HG03039 (cell line): ENCODE measurements around the gene ZNF366.

Source experiments
- ATAC-seq: cut with Tn5 transposase; IDR thresholded peaks from one replicate; pipeline ENCODE4 v1.9.1; 2021; ENCODE audit warnings: mild to moderate bottlenecking, moderate library complexity; ENCODE audit not compliant: unreplicated experiment

Gene ZNF366

DNA sequence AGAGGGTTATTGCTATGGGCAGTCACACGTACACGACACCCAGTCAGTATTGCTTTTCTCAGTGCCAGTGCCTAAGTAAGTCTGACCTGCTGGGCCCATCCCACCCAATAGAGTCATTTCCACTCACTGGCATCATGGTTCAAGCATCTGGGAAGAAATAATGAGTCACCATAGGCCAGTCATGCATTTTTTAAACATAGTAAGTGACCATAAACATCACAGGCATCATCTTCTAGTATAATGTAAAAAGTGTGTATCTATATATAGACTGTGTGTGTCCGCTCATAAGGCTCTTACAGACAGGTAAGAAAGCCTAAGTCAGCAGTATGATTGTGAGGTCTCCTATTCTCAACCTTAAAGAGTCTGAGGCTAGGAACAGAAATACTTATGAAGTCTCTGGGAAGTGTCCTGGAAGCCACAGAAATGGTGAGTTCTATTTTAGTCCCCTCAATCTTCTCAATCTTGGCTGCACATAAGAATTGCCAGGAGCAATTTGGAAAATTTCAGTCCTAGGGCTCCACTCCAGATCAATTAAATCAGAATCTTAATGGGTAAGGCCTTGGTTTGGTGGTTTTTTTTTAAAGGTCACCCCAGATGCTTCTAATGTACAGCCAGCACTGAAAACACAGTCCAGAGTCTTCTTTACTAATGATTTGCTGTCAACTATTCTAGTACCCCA is 65.2 kb downstream of the ZNF366 start:
- no peak for ATAC-seq

DNA sequence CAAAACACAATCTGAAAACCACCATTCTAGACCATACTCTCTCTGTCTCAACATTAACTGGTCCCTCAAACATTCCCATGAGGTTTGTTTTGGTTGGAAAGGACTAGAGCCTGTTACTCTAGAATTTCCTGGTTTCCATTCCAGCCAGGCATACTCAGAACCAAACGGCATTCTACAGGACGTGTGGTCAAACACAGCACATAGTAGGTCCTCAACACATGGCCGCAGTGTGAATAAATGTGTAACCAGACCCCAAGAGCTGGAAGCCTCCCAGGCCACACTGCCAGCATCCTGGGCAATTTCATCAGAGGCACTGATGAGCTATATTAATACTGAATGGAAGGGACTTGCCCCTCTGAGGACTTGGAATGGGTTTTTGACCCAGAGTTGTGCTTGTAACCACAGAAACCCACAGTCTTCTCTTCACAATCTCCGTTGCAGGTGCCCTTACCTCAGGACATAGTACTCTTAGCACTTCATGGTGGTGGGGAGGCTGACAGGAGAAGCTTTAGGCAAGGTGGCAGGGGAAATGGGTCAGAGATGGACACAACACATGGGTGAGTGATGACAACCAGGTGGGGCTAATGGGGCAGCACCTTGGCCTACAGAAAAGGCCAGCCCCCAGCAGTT is 66.0 kb downstream of the ZNF366 start:
- no peak for ATAC-seq

DNA sequence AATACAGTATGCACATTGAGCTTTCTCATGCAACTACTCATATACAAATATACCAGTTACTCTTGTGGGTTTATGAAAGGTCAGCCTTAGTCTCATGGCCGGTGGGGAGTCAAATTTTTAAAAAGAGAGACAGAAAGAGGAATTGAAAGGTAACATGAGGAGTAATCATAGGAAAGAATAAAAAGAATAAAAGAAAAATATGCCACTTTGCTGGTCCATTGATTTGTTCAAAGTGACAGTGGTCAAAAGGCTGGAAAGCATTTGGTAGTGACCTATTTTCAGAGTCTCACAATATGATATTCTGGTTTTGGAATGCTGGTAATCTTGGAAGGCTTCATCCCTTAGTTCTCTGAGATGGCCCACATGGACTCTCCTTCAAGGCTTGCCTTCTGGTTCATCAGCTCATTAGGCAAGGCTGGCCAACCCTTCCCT is 67.0 kb downstream of the ZNF366 start:
- ATAC-seq, result no peak

DNA sequence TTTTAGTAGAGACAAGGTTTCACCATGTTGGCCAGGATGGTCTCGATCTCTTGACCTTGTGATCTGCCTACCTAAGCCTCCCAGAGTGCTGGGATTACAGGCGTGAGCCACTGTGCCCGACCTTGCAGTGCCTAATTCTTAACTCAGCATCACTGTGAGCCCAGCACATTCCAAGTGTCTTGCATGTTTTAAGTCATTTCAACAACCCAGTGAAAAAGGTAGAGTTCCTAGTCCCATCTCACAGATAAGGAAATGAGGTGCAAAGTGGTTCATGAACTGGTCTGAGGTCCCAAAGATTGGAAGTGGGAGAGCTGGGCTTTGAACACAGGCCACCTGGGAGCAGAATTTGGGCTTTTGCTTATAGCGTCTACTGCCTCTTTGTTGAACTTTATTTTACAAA is 68.0 kb downstream of the ZNF366 start:
- no peak for ATAC-seq

DNA sequence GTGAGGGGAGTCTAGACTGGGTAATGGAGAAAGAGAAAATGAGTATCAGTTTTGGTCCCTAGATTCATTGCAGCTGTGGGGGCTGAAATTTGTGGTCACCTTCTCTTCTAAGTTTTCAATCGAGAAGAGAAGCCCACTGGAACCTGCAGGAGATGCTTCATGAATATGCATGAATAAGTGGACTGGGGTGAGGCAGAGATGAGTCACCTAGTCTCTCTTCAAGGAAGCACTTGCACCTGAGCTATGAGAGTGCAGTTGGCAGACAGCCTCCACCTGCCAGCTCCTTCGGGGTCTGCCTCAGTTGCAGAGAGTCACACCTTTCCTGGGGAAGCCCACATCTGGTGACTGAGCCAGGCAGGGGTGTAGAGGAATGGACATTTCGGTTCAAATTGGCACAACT is 69.1 kb downstream of the ZNF366 start:
- ATAC-seq, result no peak

DNA sequence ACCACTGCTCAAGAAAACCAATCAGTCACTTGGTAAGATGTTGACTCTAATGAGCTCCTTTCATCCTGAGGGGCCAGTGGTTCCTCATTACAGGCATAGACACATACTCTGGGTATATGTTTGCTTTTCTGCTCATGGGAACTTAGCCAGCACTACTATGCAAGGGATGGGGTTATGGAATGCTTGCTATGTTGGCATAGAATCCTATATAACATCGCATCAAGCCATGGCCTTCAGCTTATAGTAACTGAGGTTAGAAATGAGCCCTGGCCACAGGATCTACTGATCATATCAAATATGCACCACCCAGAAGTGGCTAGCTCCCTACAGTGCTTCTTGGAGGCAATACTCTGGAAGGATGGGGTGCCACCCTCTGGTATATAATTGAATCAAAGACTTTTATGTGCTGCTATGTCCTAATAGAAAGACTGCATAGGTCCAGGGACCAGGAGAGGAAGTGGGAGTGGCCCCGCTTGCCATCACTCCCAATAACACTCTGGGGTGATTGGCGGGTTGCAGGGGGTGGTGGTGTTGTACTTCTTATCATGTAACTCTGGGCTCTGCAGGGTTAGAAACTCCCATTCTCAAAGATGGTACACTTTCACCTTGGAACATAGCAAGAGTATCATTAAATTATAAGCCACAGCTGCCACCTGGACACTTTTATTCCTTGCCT is 70.3 kb downstream of the ZNF366 start:
- no peak for ATAC-seq

DNA sequence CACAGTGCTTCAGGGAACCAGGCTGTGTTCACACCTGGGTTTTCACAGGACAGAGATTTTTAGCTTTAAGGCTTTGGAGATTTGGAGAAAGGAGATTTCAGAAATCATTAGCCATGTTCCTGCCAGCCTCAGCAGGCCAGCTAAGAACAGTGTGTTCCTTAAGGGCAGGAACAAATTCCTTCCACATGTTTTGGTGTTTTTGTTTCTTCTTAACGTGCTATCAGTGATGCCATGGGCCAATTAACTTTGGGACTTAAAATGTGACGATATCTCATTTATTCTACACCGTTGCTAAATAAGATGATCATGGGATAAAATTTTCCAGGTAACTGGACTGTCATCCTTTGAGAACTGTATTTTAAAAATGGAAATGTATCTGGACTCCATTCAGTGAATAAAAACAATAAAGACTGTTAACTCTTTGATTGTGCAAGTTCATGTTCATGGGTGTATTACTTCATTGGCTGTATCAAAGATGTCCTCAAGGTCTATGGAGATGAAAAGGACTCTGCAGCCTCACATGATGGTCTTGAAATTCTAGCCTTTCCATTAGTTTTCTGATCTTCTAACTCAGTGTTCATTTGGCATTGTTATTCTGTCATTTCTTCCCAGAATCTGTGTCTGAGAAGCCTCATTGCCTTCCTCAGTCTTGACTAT is 72.3 kb downstream of the ZNF366 start:
- no peak for ATAC-seq

DNA sequence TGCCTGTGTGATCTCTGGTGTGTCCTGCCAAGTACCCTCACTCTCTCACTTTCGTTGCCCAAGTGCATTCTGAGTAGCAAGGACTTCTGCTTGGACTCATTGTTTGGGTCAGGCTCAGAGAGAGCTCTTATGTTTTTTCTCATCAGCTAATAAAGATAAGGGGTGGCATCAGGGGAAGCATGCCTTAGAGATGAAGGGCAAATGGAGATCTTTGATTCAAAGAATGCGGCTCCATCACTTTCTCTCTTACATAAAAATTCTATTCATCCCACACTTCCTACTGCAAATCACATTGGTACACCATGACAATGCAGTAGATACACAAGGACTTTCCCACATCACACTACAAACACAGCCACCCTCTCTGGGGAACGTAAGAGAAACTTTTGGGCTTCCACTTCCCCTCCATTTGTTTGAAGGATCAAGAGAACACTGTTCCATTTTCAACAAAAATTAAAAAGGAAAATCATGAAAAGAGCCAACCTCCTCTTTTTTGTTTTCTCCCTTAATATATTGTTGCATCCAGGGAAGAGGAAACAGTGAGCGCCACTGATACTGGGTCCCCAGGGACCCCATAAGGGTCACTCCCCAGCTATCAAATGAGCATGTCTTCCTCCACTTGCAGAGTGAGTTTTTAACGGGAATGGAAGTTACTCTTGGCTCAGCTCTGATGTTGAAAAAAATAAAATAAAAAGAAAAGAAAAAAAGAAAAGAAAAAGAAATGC is 73.0 kb downstream of the ZNF366 start:
- no peak for ATAC-seq

DNA sequence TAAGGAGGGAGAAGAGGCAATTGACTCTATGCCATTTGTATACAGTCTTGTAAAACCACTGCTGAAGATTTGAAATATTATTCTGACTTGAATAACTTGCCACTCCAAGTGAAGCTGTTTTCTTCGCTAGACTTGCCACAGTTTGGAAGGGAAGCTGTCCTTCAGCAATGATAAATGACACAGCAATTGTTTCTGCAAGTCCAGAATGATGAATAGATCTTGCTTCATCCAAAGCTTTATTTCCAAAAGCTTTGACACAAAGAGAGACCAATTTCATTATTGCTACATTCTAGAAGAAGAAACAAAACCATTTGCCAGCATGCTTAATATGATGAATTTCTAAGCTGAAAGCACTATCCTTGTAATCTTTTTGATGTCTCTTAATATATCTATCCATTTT is 73.7 kb downstream of the ZNF366 start:
- no peak for ATAC-seq

DNA sequence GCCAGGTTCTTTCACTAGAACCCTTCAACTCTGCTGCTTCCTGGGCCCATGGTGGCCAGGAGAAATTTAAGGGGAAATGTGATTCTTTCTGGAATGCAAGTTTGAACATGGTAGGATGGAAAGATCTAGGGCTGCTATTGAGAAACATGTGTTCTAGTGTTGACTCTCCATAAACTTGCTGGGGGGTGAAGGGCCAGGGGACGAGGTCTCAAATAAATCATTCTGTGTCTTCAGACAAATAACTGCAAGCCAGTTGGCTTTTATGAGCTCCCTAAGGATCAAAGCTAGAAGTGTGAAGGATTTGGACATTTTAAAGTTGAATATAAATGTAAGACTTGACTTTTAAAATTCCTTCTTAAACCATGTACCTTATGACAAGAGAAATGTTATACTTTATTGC is 78.5 kb downstream of the ZNF366 start:
- no peak for ATAC-seq

DNA sequence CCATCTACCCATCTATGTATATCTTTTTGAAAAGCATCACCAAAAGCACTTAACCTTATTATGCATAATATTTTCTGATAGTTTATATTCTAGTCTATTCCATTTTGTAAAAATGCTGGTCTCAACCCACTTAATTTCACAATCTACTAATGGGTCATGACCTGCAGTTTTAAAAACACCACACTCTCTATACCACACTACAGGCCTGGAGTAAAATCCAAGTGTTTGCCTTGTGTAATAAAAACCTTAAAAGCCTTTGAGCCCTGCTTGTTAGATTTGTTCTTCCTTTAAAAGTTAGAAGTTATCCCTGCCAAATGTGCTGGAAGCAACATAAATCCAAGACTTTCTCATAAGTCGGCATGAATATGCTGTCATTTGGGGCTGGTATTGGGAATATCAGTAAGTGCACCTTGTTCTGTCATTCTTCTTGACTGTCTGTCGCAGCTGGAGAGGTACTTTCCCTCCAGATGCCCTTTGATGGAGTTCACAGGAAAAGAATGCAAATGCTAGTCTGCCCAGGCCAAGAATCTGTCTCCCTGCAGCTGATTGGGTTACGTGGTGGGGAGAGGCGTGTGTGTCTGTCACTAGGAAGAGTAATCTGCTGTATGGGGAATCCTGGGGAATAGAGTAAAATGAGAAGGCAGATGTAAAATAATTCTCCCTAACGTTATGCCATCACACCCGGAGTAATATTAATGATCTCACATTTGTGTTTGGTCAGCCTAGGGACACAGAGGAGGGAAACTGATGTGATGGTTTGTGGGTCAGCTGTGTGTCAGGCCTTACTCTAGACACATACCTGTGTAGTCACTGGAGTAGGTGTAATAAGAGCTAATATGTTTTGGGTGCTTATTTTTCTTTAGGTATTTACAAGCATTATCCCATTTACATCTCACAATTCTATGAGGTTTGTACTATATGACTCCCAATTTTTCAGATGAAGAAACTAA is 79.4 kb downstream of the ZNF366 start:
- no peak for ATAC-seq

DNA sequence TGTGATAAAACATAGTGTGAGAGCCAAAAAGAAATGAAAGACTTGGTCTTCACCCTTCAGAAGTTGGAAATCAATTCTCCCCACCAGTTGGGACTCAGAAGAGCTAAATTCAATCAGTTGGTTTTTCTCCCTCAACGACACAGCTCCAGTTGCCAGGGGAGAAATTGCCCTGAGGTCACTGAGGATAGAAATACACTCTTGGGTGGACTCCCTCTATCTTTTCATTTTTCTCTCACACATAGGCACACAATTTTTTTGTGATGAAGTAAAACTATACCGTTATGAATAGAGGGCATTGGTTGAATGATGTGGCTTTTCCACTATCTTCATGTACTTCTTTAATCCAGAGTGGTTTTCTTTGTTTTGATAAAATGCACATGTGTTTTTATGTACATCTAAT is 80.2 kb downstream of the ZNF366 start:
- no peak for ATAC-seq

DNA sequence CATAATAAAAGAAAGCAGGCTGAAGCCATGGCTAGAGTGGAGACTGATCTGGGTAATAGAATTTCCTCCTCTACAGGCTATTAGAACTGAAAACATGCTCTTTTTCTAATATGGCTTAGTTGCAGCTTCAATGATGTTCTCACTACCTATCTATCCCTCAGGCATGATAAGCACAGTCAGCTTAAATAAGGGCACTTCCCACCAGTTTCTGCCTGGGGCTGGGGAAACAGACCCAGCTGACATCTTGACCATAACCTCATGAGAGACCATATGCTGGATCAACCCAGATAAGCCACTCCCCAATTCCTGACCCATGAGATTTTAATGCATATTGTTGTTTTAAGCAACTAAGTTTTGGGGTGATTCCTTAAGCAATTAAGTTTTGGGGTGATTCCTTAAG is 81.2 kb downstream of the ZNF366 start:
- ATAC-seq, result no peak

DNA sequence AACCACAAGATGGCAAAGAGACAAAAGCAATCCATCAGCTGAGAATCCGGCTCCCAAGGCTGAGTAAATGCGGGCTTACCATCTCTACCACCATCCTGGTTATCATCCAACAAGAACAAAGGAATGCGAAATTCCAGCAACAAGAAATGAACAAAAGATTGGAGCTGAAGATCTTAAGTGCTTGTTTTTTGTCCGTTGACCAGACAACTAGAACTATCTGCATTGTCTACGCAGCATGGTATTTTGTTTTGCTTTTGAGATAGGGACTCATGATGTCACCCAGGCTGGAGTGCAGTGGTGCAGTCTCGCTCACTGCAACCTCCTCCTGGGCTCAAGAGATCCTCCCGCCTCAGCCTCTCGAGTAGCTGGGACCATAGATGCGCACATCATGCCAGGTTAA is 88.9 kb downstream of the ZNF366 start:
- no peak for ATAC-seq

DNA sequence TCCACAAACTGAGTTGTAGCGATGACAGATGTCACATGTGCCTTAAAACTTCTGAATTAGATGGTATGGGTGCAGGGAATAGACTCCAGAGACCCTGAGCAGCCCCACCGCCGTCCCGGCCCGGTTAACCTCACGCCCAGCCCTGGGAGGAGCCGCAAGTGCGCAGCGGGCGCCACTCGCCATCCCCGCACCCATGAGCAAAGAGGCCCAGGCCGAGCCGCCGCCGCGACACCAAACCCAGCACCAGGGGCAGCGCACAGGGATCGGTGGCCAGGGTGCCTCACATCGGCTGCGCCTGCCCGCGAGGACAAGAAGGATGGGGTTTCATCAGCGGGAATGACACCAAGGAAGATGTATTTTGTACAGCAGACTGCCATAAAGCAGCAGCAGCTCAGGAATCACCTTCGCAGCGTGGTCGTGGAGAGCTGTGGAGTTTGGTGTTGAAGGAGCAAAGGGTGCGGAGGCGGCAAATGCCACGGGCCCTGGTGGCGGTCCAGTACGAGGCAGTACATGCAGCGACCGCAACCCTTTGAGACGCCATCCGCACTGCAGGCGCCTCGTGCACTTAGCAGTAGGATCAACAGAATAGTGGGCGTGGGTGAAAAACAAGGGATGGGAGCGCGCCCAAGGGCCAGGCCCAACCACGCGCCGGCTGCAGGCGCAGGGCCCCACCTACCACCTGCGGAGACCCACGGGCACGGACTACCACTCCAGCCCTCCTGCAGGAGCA is 89.7 kb downstream of the ZNF366 start:
- no peak for ATAC-seq

DNA sequence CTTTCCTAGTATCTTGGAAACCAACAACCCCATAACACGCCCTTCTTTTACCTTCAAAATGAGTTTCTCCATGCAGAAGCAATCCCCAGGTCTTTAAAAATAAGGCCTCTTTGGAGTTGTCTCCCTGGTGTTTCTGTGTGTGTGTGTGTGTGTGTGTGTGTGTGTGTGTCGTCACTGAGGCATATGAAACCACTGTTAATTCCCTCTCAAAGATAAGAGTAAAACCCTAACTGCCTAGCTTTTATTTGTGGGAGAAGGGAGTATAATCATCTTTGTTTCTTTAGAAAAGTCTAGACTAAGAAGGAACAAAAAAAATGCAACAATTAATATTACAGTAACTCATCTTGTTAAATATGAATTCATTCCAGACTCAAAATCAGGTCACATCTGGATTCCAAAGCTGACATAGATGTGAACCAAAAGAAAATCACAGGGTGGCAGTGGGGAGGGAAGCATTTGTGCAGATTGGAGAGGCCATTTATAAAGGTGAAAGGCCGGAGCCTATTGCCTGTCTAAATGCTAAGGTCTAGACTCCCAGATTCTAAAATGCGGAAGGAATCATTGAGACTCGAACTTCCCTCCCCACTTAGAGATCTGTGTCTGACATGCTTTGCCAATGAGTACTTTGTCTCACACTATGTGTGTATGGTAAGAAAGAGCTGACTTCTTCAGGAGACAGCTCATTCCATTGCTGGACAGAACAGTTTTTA is 91.4 kb downstream of the ZNF366 start:
- no peak for ATAC-seq

DNA sequence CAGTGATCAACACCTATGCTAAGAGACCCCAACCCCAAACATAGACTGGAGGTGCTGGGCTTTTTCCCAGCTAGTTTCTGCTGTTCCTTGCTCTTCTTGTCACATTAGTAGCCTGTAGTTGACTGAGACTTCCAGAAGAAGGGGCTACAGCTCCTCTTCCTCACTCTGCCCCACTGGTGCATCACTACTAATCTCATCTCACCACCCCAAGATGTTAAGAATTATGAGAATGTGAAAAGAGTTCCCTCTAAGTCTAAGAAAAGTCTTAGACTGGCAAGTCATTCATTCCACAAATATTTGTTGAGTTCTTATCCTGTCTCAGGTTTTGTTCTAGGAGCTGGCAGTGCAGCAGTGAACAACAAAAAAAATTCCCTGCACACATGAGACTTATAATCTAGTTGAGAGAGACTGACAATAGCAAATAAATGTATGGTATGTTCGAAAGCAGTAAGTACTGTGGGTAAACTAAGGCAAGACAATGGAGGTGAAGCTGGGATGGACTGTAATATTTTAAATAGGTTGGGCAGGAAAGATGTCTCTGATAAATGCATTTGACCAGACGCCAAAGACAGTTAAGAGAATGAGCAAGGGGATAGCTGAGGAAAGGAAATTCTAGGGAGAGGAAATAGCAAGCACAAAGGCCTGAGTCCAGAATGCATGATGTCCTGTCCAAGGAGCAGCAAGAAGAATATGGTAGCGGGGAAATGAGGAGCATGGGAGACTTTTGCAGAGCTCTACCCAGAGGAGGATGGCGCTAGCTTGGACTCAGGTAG is 94.7 kb downstream of the ZNF366 start:
- no peak for ATAC-seq

DNA sequence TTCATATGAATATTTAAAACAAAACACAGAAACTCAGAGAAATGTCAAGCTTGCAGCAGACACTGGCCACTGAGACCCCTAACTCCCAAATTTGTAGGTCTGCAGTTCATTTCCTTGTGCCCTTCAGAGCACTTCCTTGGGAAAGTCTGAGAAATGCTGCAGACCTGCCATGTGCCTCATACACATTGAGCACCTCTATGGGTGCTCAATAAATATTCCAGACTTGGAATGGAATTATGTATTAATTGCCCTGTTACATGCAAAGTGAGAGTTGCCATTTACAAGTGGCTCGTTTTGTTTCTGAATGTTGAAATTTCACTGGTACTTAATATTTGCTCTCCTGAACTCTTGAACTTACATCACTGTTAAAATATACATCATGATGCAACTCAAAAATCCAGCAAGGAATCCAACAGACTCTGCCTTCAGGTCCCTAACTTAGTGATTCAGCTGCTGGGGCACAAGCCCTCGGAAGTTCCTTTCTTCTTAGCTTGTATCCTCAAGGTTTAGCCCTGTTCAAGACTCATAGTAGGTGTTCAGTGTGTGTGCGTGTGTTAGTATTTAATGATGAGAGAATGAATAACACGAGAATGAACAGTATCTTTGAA is 96.4 kb downstream of the ZNF366 start:
- ATAC-seq, result no peak
